ENCODE data around the gene IFIT3. TPM values are rescaled to one million over a fixed set of nuclear protein-coding genes. Genes with fewer than 3 reads are reported as not detected.

IFIT3 gene
- total and polyA plus RNA-seq, 9 of the 15 experiments (the other 6 are each of a cell fraction or from before 2014, with no cell fraction given): 0.23 to 2.2 (median 0.77) TPM

GRCh38 chr10:89374713-89375141, 46.9 kb downstream of the IFIT3 start (continued):
- TF ChIP-seq TAL1 (IDR thresholded peaks at IDR 0.05): peak; percentile 72
- TF ChIP-seq ZFP36 (IDR thresholded peaks at IDR 0.05; ENCODE audit: low read depth, low read length, partially characterized antibody): peak; percentile 28
- no peak for TF ChIP-seq POLR3G (IDR thresholded peaks at IDR 0.05; ENCODE audit: extremely low read depth, insufficient read length, insufficient replicate concordance)
- no peak for TF ChIP-seq ESRRA (IDR thresholded peaks at IDR 0.05; ENCODE audit: borderline replicate concordance, low read depth)

GRCh38 chr10:89377705-89378637, 50.2 kb downstream of the IFIT3 start, which contains the start of gene IFIT1B:
Gene IFIT1B (plus strand): TSS chr10:89378056. CDS start chr10:89378136, 80 bp downstream.
- Histone ChIP-seq H3K27me3 (ENCODE audit: control insufficient read depth in 2 of 2, insufficient read depth in 2 of 2, low read length in 2 of 2) (no peaks in the 10 kb centered on the region), H3K27ac (ENCODE audit: extremely low read depth, low read depth, low read length) (no peak within 1 kb of the TSS), H3K79me2 (ENCODE audit: control insufficient read depth, insufficient read depth, low read length) (no peaks in the 10 kb centered on the region), H3K4me2 (ENCODE audit: insufficient read depth, low read length) (no peak within 1 kb of the TSS), H3K9me1 (ENCODE audit: control insufficient read depth, insufficient read depth, low read length) (no peaks in the 10 kb centered on the region), H3K4me1 (replicated peaks in 1 of 2; ENCODE audit: control insufficient read depth in 2 of 2, insufficient read depth in 2 of 2, low read length in 2 of 2) (peaks cover 0 to 14% of the 10 kb centered on the region in 2 experiments; a peak in 3 of 5 replicates), H2AFZ (ENCODE audit: low read depth, low read length) (no peak within 1 kb of the TSS), H3K36me3 (ENCODE audit: control insufficient read depth, insufficient read depth, low read length) (no peaks in the 10 kb centered on the region), H4K20me1 (replicated peaks; ENCODE audit: control insufficient read depth, insufficient read depth, low read length) (no peaks in the 10 kb centered on the region), H3K9me3 (replicated peaks; ENCODE audit: control insufficient read depth, insufficient read depth, low read depth, low read length) (no peaks in the 10 kb centered on the region), H3K4me3 (no peak within 1 kb of the TSS), H3K9ac (ENCODE audit: insufficient read depth in 1 of 2, low read depth in 2 of 2, low read length in 2 of 2) (no peak within 1 kb of the TSS)
- ATAC-seq (no peak), DNase-seq (ENCODE audit: extremely low read depth in 1 of 4, low spot score in 3 of 4) (no peak), FAIRE-seq (no peak)
- POLR2A ChIA-PET: no interaction called here
- peak; percentile 71 for TF ChIP-seq REST (IDR thresholded peaks at IDR 0.05; ENCODE audit: borderline replicate concordance)
- no peak for TF ChIP-seq REST (CRISPR knock-in tag; IDR thresholded peaks at IDR 0.05; ENCODE audit: low read depth)
- no peak for TF ChIP-seq ZNF766 (CRISPR knock-in tag; conservative IDR thresholded peaks at IDR 0.05)
- TF ChIP-seq PHF8 (IDR thresholded peaks at IDR 0.05; ENCODE audit: borderline replicate concordance, low read length): no peak
- TF ChIP-seq CBFA2T3 (IDR thresholded peaks at IDR 0.05): peak; percentile 25; the same call in 1 of the 2 replicates
- no peak for TF ChIP-seq ELF2 (CRISPR knock-in tag; IDR thresholded peaks at IDR 0.05)
- TF ChIP-seq PREB (CRISPR knock-in tag; IDR thresholded peaks at IDR 0.05): no peak
- TF ChIP-seq EHMT2 (IDR thresholded peaks at IDR 0.05): peak; percentile 58; the same call in 1 of the 2 replicates
- WGBS (ENCODE audit: insufficient coverage, low coverage, missing lambda C conversion rate): 38% methylated on average over 4 of the region's 5 CpGs
- in situ Hi-C loops (cut with MboI) (no loop called here), intact Hi-C loops (cut with micrococcal nuclease) (no loop called here)
- CTCF ChIA-PET (ENCODE audit: low intra/inter-chr PET ratio): no interaction called here
- BruUV-seq (replicated peaks): no TSS peak

Measured in K562 (cell line).